NT2/D1 (cell line): Measurements from ENCODE around the gene ITSN2.
"Not testable (repeated sequence)": the region's sequence is repeated elsewhere in the genome, so short reads cannot be mapped to it uniquely, and the experiment has no call there.

Source experiments
- SUZ12 ChIP-seq: IDR thresholded peaks from 2 replicates; pipeline ENCODE4 v1.6.1; 2011; ENCODE audit not compliant: insufficient read length, insufficient read depth; ENCODE audit errors: extremely low read depth
- ZNF274 ChIP-seq: IDR thresholded peaks from 2 replicates; pipeline ENCODE4 v1.6.1; 2011; ENCODE audit warnings: mild to moderate bottlenecking, low read depth, low read length

- TF ChIP-seq ZNF274, SUZ12: not testable (repeated sequence)
Observed at GRCh38 chr2:24357767-24358166, 2.6 kb downstream of the ITSN2 start.
